Neural progenitor cell (in vitro differentiated cells): Measurements from ENCODE around the gene LELP1. TPM values are rescaled to one million over a fixed set of nuclear protein-coding genes. Genes with fewer than 3 reads are reported as not detected.

Source experiments
- DNase-seq: peaks from one replicate; pipeline ENCODE4 v3.0.0-alpha.2; 2016; ENCODE audit warnings: low spot score
- H2AFZ ChIP-seq: fragments of 200-600 bp; sonication (generic); replicated peaks from 2 replicates; pipeline ENCODE4 v1.6.1; 2016; ENCODE audit warnings: antibody characterized with exemption
- H3F3A ChIP-seq: fragments of 200-600 bp; sonication (generic); 2 replicates; pipeline ENCODE4 v1.6.1; 2016; ENCODE audit warnings: antibody characterized with exemption, low read depth
- H3K27ac ChIP-seq: fragments of 200-600 bp; sonication (generic); 2 replicates; pipeline ENCODE4 v1.5.1; 2016; ENCODE audit warnings: mild to moderate bottlenecking
- H3K27me3 ChIP-seq: fragments of 200-600 bp; sonication (generic); 2 replicates; pipeline ENCODE4 v1.6.1; 2016; ENCODE audit warnings: mild to moderate bottlenecking, moderate library complexity
- H3K36me3 ChIP-seq: fragments of 200-600 bp; sonication (generic); 2 replicates; pipeline ENCODE4 v1.5.1; 2016
- H3K4me1 ChIP-seq: fragments of 200-600 bp; sonication (generic); 2 replicates; pipeline ENCODE4 v1.6.1; 2016; ENCODE audit warnings: mixed run types
- H3K4me2 ChIP-seq: fragments of 200-600 bp; sonication (generic); 2 replicates; pipeline ENCODE4 v1.6.1; 2016
- H3K4me3 ChIP-seq: fragments of 200-600 bp; sonication (generic); 2 replicates; pipeline ENCODE4 v1.5.1; 2016
- H3K79me2 ChIP-seq: fragments of 200-600 bp; sonication (generic); 2 replicates; pipeline ENCODE4 v1.6.1; 2016; ENCODE audit warnings: low read depth
- H3K9ac ChIP-seq: fragments of 200-600 bp; sonication (generic); 2 replicates; pipeline ENCODE4 v1.6.1; 2016
- H3K9me3 ChIP-seq: fragments of 200-600 bp; sonication (generic); 2 replicates; pipeline ENCODE4 v1.5.1; 2016; ENCODE audit warnings: low read depth
- H4K20me1 ChIP-seq: fragments of 200-600 bp; sonication (generic); 2 replicates; pipeline ENCODE4 v1.6.1; 2016; ENCODE audit warnings: low read depth
- H3K27ac Mint-ChIP-seq: 3 replicates; pipeline ENCODE4 v1.8.0; 2021; ENCODE audit warnings: mixed read lengths
- H3K27me3 Mint-ChIP-seq: 2 replicates; pipeline ENCODE4 v1.8.0; 2022; ENCODE audit warnings: low read depth, mild to moderate bottlenecking, inconsistent platforms, moderate library complexity, mixed read lengths; ENCODE audit not compliant: insufficient read depth
- H3K36me3 Mint-ChIP-seq: 3 replicates; pipeline ENCODE4 v1.8.0; 2021; ENCODE audit warnings: mixed read lengths
- H3K4me1 Mint-ChIP-seq: 3 replicates; pipeline ENCODE4 v1.8.0; 2021; ENCODE audit warnings: mixed read lengths
- H3K4me3 Mint-ChIP-seq: 3 replicates; pipeline ENCODE4 v1.8.0; 2021; ENCODE audit warnings: mild to moderate bottlenecking, moderate library complexity, mixed read lengths
- H3K9me3 Mint-ChIP-seq: 3 replicates; pipeline ENCODE4 v1.8.0; 2020; ENCODE audit warnings: mixed read lengths
- EZH2 ChIP-seq: fragments of 200-600 bp; sonication (generic); IDR thresholded peaks from 2 replicates; pipeline ENCODE4 v1.6.1; 2017; ENCODE audit warnings: antibody characterized with exemption, mild to moderate bottlenecking, moderate library complexity
- EZH2phosphoT487 ChIP-seq: fragments of 200-600 bp; sonication (generic); IDR thresholded peaks from 2 replicates; pipeline ENCODE4 v1.6.1; 2017; ENCODE audit warnings: antibody characterized with exemption
- total RNA-seq: library from RNA; depleted of rRNA; stranded (reverse); fragments of >200 nt; gene quantifications from 2 replicates; pipeline ENCODE4 v1.2.3, GENCODE V29; 2015; ENCODE audit warnings: low replicate concordance
- TF ChIP-seq, protein P1 (sequence below): fragments of 200-600 bp; sonication (generic); IDR thresholded peaks from 2 replicates; pipeline ENCODE4 v1.5.1; 2017; ENCODE audit warnings: antibody characterized with exemption, mild to moderate bottlenecking

The LELP1 gene
- total RNA-seq, 1 donor from 2014 or later: not detected

DNA sequence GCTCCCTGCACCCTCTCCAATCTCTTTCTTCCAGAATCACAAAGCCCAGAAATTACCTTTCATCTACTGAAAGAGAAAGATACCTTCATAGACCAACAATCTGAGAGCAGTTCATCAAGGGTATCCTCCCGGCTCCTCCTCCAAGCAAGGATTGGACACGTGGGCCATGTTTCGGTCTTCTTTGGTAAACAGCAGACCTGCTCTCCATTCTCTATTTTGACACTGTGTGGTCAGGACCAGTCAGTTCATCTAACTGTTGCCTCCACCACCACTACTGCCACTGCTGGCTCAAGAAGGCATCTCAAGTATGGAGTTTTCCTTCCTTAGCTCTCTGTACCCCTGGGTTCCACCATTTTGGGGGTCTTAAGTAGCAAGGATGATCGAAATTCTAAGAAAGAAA lies 8.0 kb upstream of the LELP1 start:
- H3K27me3 ChIP-seq: no peaks in the 10 kb centered on the region
- peaks cover 13% of the 10 kb centered on the region for H3K27me3 Mint-ChIP-seq
- H4K20me1 ChIP-seq: no peaks in the 10 kb centered on the region
- H3K9me3 ChIP-seq: peaks cover 3% of the 10 kb centered on the region
- TF ChIP-seq, protein P1, sequence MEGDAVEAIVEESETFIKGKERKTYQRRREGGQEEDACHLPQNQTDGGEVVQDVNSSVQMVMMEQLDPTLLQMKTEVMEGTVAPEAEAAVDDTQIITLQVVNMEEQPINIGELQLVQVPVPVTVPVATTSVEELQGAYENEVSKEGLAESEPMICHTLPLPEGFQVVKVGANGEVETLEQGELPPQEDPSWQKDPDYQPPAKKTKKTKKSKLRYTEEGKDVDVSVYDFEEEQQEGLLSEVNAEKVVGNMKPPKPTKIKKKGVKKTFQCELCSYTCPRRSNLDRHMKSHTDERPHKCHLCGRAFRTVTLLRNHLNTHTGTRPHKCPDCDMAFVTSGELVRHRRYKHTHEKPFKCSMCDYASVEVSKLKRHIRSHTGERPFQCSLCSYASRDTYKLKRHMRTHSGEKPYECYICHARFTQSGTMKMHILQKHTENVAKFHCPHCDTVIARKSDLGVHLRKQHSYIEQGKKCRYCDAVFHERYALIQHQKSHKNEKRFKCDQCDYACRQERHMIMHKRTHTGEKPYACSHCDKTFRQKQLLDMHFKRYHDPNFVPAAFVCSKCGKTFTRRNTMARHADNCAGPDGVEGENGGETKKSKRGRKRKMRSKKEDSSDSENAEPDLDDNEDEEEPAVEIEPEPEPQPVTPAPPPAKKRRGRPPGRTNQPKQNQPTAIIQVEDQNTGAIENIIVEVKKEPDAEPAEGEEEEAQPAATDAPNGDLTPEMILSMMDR: no peak
- TF ChIP-seq EZH2 (no peak), EZH2phosphoT487 (no peak)
- no peaks in the 10 kb centered on the region for H3K36me3 ChIP-seq
- no peak overlapping the region for H3K4me3 ChIP-seq
- H3K4me3 Mint-ChIP-seq: no peak overlapping the region
- no peak overlapping the region for H2AFZ ChIP-seq
- no peak overlapping the region for H3K9ac ChIP-seq
- H3K4me1 ChIP-seq: no peaks in the 10 kb centered on the region
- no peak overlapping the region for H3K4me2 ChIP-seq
- no peak overlapping the region for H3K27ac ChIP-seq
- no peaks in the 10 kb centered on the region for H3F3A ChIP-seq
- H3K79me2 ChIP-seq: no peaks in the 10 kb centered on the region
- H3K4me1 Mint-ChIP-seq: no peaks in the 10 kb centered on the region
- H3K36me3 Mint-ChIP-seq: no peaks in the 10 kb centered on the region
- no peaks in the 10 kb centered on the region for H3K9me3 Mint-ChIP-seq
- no peak for DNase-seq
- no peak overlapping the region for H3K27ac Mint-ChIP-seq

DNA sequence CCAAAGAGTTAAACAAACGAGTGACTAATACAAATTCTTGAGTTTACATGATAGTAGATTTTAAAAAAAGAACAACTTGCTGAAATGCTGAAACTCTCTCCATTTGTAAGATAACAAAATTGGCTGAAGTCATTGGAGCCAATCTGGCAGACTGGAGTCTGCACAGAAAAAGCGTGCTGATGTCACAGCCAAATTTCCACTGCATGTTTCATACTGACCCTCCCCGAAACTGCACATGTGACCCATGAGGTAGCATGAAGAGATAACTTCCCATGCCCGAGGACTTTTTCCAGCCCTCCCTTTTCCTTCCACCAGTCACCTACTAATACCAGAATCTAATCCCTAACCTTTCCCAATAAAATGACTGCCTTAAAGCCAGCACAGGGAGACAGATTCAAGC lies 1.2 kb upstream of the LELP1 start:
- H3K27ac ChIP-seq: no peak overlapping the region
- H4K20me1 ChIP-seq: no peaks in the 10 kb centered on the region
- no peaks in the 10 kb centered on the region for H3K27me3 ChIP-seq
- H3K4me1 Mint-ChIP-seq: no peaks in the 10 kb centered on the region
- H3K9me3 ChIP-seq: peaks cover 3% of the 10 kb centered on the region
- no peaks in the 10 kb centered on the region for H3K4me1 ChIP-seq
- H3K79me2 ChIP-seq: no peaks in the 10 kb centered on the region
- no peaks in the 10 kb centered on the region for H3K36me3 ChIP-seq
- no peak for TF ChIP-seq EZH2phosphoT487
- TF ChIP-seq, protein P1: no peak
- no peak for TF ChIP-seq EZH2
- H3K4me2 ChIP-seq: no peak overlapping the region
- H3K4me3 ChIP-seq: no peak overlapping the region
- peaks cover 5% of the 10 kb centered on the region for H3K27me3 Mint-ChIP-seq
- no peaks in the 10 kb centered on the region for H3F3A ChIP-seq
- no peaks in the 10 kb centered on the region for H3K36me3 Mint-ChIP-seq
- H2AFZ ChIP-seq: no peak overlapping the region
- DNase-seq: no peak
- H3K9me3 Mint-ChIP-seq: no peaks in the 10 kb centered on the region
- no peak overlapping the region for H3K4me3 Mint-ChIP-seq
- H3K9ac ChIP-seq: no peak overlapping the region
- no peak overlapping the region for H3K27ac Mint-ChIP-seq

DNA sequence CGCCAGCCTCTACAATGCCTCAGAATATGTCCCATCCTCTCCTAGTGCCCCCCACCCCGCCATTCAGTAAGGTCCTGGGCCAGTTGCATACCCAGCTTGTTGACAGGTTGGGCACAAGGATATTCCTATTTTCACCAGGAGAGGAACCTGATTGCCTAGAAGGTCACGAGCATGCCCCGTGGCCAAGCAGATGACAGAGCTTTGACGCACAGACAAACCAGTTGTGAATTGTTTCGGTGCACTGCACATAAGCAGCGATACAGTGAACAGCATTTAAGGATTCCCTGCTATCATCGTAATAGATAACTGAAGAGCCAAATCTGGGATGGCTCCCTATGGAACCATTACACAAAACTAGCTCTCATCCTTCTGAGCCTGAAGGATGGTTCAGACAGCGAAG lies 3.4 kb downstream of the LELP1 start:
- Histone ChIP-seq H2AFZ (no peak overlapping the region), H3K9me3 (peaks cover 8% of the 10 kb centered on the region), H3F3A (no peaks in the 10 kb centered on the region), H3K4me2 (no peak overlapping the region), H3K4me3 (no peak overlapping the region), H3K27me3 (no peaks in the 10 kb centered on the region), H4K20me1 (no peaks in the 10 kb centered on the region), H3K4me1 (no peaks in the 10 kb centered on the region), H3K79me2 (no peaks in the 10 kb centered on the region), H3K36me3 (no peaks in the 10 kb centered on the region), H3K27ac (no peak overlapping the region), H3K9ac (no peak overlapping the region)
- Mint-ChIP-seq H3K36me3 (no peaks in the 10 kb centered on the region), H3K27ac (no peak overlapping the region), H3K4me3 (no peak overlapping the region), H3K27me3 (peaks cover 8% of the 10 kb centered on the region), H3K4me1 (peaks cover 12% of the 10 kb centered on the region), H3K9me3 (no peaks in the 10 kb centered on the region)
- no peak for DNase-seq
- TF ChIP-seq EZH2: no peak
- TF ChIP-seq, protein P1: no peak
- TF ChIP-seq EZH2phosphoT487: no peak

DNA sequence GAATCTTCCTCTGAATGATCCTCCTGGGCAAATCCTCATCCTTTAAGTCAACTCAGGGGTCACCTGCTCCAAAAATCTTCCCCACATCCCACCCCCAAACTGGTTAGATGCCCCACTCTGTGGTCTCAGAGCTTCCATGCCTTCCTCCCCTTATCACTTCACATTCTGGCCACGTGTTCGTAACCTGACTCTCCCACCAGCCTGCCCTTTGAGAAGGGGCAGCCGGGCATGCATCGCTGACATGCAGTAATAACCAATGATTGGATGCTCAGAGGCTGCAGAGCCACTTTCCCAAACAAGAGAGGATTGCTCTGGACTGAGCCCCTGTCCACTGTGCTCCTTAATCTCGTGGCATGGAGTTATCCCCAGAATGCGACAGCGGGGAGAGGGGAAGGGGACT lies 7.0 kb downstream of the LELP1 start:
- H3K4me3 Mint-ChIP-seq: no peak overlapping the region
- no peaks in the 10 kb centered on the region for H3K79me2 ChIP-seq

More for the DNA sequence above, 7.0 kb downstream of the LELP1 start:
- no peaks in the 10 kb centered on the region for H4K20me1 ChIP-seq
- DNase-seq: no peak
- H3K36me3 Mint-ChIP-seq: no peaks in the 10 kb centered on the region
- no peak overlapping the region for H3K9ac ChIP-seq
- peaks cover 5% of the 10 kb centered on the region for H3K9me3 ChIP-seq
- no peak overlapping the region for H3K4me2 ChIP-seq
- peak overlapping the region; percentile 6 for H3K27ac Mint-ChIP-seq
- H3K27me3 Mint-ChIP-seq: peaks cover 8% of the 10 kb centered on the region
- no peak overlapping the region for H2AFZ ChIP-seq
- peaks cover 12% of the 10 kb centered on the region for H3K4me1 Mint-ChIP-seq
- H3K27ac ChIP-seq: no peak overlapping the region
- H3K27me3 ChIP-seq: no peaks in the 10 kb centered on the region
- no peak overlapping the region for H3K4me3 ChIP-seq
- no peaks in the 10 kb centered on the region for H3F3A ChIP-seq
- H3K36me3 ChIP-seq: no peaks in the 10 kb centered on the region
- no peak for TF ChIP-seq EZH2phosphoT487
- TF ChIP-seq, protein P1: no peak
- TF ChIP-seq EZH2: no peak
- H3K4me1 ChIP-seq: no peaks in the 10 kb centered on the region
- H3K9me3 Mint-ChIP-seq: no peaks in the 10 kb centered on the region
